Measurements from ENCODE around the gene NAMPT. TPM values are rescaled to one million over a fixed set of nuclear protein-coding genes. Genes with fewer than 3 reads are reported as not detected.

Gene NAMPT
- polyA plus RNA-seq, 2 of the 4 experiments (the other 2 are of a cell fraction) = 213 to 274 TPM

DNA sequence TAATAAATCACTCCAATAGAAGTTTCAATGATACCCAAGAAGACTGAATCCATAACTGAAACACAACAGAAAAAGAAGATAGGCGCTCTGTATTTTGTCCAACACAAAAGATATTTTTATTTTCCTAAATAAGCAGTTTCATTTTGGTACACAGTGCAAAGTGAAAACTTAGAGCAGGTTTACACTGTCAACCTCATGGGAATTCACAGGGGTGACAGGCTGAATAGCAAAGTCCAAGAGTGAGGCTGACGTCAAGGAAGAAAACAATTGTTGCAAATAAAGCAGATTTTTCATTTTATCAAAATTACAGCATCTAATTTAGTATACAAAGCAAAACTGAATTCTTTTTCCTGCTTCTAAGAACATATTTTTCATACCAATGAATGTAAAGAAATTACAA is 28.6 kb downstream of the NAMPT start:
- ATAC-seq (no peak), FAIRE-seq (no peak)
- WGBS (ENCODE audit: missing lambda C conversion rate) = 85% methylated on average over 2 of the region's 2 CpGs

DNA sequence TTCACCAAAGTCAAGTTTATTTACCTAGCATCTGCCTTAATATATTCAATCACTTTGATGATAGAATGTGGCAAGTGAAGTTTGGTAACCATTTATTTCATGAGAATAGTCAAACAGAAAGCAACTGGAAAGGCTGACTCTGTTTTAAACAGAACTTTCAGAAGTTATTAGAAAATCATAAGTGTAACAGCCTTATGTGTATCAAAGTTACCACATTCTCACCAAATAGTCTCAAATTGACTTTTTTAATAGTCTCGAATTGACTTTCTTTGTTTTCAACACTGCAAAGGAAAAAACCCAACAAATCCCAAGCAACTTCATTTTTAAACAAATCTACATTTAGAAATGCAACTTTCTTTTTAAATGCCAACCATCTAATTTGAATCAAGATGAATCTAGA is 29.5 kb downstream of the NAMPT start:
- H3K27ac ChIP-seq = no peak overlapping the region
- FAIRE-seq (no peak), ATAC-seq (no peak), DNase-seq (ENCODE audit: low read depth in 1 of 2, low spot score in 1 of 2) (no peak)
- WGBS (ENCODE audit: missing lambda C conversion rate) = 98% methylated on average over 1 of the region's 1 CpG
- TF ChIP-seq CBX2 (IDR thresholded peaks at IDR 0.05; ENCODE audit: borderline replicate concordance, low read depth) (no peak), MAZ (IDR thresholded peaks at IDR 0.05; ENCODE audit: borderline replicate concordance, low read depth, low read length) (no peak), ZFP36 (IDR thresholded peaks at IDR 0.05; ENCODE audit: borderline replicate concordance, partially characterized antibody) (no peak), KDM5A (IDR thresholded peaks at IDR 0.05) (no peak), PHF8 (IDR thresholded peaks at IDR 0.05; ENCODE audit: borderline replicate concordance, low read depth) (no peak), HDAC2 (IDR thresholded peaks at IDR 0.05) (no peak)
- TF ChIP-seq, protein P1, sequence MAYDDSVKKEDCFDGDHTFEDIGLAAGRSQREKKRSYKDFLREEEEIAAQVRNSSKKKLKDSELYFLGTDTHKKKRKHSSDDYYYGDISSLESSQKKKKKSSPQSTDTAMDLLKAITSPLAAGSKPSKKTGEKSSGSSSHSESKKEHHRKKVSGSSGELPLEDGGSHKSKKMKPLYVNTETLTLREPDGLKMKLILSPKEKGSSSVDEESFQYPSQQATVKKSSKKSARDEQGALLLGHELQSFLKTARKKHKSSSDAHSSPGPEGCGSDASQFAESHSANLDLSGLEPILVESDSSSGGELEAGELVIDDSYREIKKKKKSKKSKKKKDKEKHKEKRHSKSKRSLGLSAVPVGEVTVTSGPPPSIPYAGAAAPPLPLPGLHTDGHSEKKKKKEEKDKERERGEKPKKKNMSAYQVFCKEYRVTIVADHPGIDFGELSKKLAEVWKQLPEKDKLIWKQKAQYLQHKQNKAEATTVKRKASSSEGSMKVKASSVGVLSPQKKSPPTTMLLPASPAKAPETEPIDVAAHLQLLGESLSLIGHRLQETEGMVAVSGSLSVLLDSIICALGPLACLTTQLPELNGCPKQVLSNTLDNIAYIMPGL (CRISPR knock-in tag; IDR thresholded peaks at IDR 0.05; ENCODE audit: borderline replicate concordance) = no peak
- TF ChIP-seq, protein P2, sequence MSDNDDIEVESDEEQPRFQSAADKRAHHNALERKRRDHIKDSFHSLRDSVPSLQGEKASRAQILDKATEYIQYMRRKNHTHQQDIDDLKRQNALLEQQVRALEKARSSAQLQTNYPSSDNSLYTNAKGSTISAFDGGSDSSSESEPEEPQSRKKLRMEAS (IDR thresholded peaks at IDR 0.05) = no peak
- TF ChIP-seq, protein P3, sequence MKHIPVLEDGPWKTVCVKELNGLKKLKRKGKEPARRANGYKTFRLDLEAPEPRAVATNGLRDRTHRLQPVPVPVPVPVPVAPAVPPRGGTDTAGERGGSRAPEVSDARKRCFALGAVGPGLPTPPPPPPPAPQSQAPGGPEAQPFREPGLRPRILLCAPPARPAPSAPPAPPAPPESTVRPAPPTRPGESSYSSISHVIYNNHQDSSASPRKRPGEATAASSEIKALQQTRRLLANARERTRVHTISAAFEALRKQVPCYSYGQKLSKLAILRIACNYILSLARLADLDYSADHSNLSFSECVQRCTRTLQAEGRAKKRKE (CRISPR knock-in tag; IDR thresholded peaks at IDR 0.05; ENCODE audit: low read depth) = no peak
- POLR2A ChIA-PET = no interaction called here
- no peak overlapping the region for H3K4me3 ChIP-seq
- no peak overlapping the region for H3K4me2 ChIP-seq
- peaks cover 8% of the 10 kb centered on the region; the same call in 1 of the 3 replicates for H3K4me1 ChIP-seq
- CTCF ChIA-PET = no interaction called here
- no peaks in the 10 kb centered on the region for H3K9me3 ChIP-seq

More for the DNA sequence above, 28.6 kb downstream of the NAMPT start:
- POLR2A ChIA-PET = interaction anchor here (1.2 kb wide), 1 partner anchor 193 kb away, joined by 3 read pairs; no protein-coding TSS in a partner anchor
- TF ChIP-seq, protein P4, sequence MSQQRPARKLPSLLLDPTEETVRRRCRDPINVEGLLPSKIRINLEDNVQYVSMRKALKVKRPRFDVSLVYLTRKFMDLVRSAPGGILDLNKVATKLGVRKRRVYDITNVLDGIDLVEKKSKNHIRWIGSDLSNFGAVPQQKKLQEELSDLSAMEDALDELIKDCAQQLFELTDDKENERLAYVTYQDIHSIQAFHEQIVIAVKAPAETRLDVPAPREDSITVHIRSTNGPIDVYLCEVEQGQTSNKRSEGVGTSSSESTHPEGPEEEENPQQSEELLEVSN (IDR thresholded peaks at IDR 0.05; ENCODE audit: borderline replicate concordance, low read depth) = no peak
- TF ChIP-seq RCOR1 (IDR thresholded peaks at IDR 0.05; ENCODE audit: low read depth, low read length) = no peak
- TF ChIP-seq, protein P2 (IDR thresholded peaks at IDR 0.05) = no peak
- TF ChIP-seq BHLHE40 (IDR thresholded peaks at IDR 0.05; ENCODE audit: low read depth, low read length) = no peak
- TF ChIP-seq JUNB (IDR thresholded peaks at IDR 0.05) = no peak
- TF ChIP-seq KDM1A (IDR thresholded peaks at IDR 0.05; ENCODE audit: low read depth) = no peak
- TF ChIP-seq KDM5A (IDR thresholded peaks at IDR 0.05) = no peak
- no peak for TF ChIP-seq NFE2L2 (conservative IDR thresholded peaks at IDR 0.05; ENCODE audit: low read length)
- TF ChIP-seq, protein P5, sequence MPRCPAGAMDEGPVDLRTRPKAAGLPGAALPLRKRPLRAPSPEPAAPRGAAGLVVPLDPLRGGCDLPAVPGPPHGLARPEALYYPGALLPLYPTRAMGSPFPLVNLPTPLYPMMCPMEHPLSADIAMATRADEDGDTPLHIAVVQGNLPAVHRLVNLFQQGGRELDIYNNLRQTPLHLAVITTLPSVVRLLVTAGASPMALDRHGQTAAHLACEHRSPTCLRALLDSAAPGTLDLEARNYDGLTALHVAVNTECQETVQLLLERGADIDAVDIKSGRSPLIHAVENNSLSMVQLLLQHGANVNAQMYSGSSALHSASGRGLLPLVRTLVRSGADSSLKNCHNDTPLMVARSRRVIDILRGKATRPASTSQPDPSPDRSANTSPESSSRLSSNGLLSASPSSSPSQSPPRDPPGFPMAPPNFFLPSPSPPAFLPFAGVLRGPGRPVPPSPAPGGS (IDR thresholded peaks at IDR 0.05) = no peak
- TF ChIP-seq NR3C1 (IDR thresholded peaks at IDR 0.05) = no peak
- no peak for TF ChIP-seq EHMT2 (IDR thresholded peaks at IDR 0.05; ENCODE audit: low read depth)
- no peak for TF ChIP-seq SMC3 (IDR thresholded peaks at IDR 0.05)
- TF ChIP-seq, protein P6, sequence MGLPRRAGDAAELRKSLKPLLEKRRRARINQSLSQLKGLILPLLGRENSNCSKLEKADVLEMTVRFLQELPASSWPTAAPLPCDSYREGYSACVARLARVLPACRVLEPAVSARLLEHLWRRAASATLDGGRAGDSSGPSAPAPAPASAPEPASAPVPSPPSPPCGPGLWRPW (IDR thresholded peaks at IDR 0.05) = no peak
- TF ChIP-seq, protein P3 (CRISPR knock-in tag; IDR thresholded peaks at IDR 0.05; ENCODE audit: low read depth) = no peak
- TF ChIP-seq CBX2 (IDR thresholded peaks at IDR 0.05; ENCODE audit: borderline replicate concordance, low read depth) = no peak
- CTCF ChIA-PET = no interaction called here
- no peak for DNase-seq (ENCODE audit: low read depth in 1 of 2, low spot score in 1 of 2)
- H3K27ac ChIP-seq = no peak overlapping the region
- H3K4me2 ChIP-seq = no peak overlapping the region
- peaks cover 8% of the 10 kb centered on the region; the same call in 1 of the 3 replicates for H3K4me1 ChIP-seq
- H3K4me3 ChIP-seq = no peak overlapping the region
- H3K9me3 ChIP-seq = no peaks in the 10 kb centered on the region

Measured in A549 (cell line).